Caco-2 (cell line): ENCODE data around the gene MRTFA. TPM values are rescaled to one million over a fixed set of nuclear protein-coding genes. Genes with fewer than 3 reads are reported as not detected.

Experiments
- BruUV-seq: library from RNA; stranded (reverse); fragments of 400-500 nt; replicated peaks from 2 replicates; lab custom pipeline; 2021; lab: Mats Ljungman, UMichigan
- CTCF ChIA-PET: fragments of 300-600 bp; sonication (Branson Sonifier 250); formaldehyde crosslinking; loops from one replicate; lab custom pipeline; 2022; ENCODE audit warnings: antibody characterized with exemption; lab: Charles Lee
- POLR2A ChIA-PET: fragments of 300-600 bp; sonication (Branson Sonifier 250); formaldehyde crosslinking; loops from one replicate; lab custom pipeline; 2022; ENCODE audit warnings: antibody characterized with exemption; lab: Charles Lee
- DNase-seq, 2 experiments: peaks; one replicate each; pipeline versions ENCODE4 v3.0.0 to v3.0.0-alpha.2; 2020 to 2022
- H3K27me3 ChIP-seq: replicated peaks from 2 replicates; pipeline ENCODE4 v1.6.0; 2011; ENCODE audit warnings: low read length; ENCODE audit not compliant: control insufficient read depth, insufficient read depth
- H3K36me3 ChIP-seq: 2 replicates; pipeline ENCODE4 v1.5.1; 2011; ENCODE audit warnings: low read length; ENCODE audit not compliant: control insufficient read depth, insufficient read depth
- H3K4me1 ChIP-seq: fragments of 250-450 bp; sonication (Bioruptor Pico); 2 replicates; pipeline ENCODE4 v1.5.1; 2020; ENCODE audit warnings: mild to moderate bottlenecking
- H3K4me3 ChIP-seq: 2 replicates; pipeline ENCODE4 v1.5.1; 2011; ENCODE audit warnings: low read depth, mild to moderate bottlenecking, control low read depth, low read length
- H3K9me3 ChIP-seq: fragments of 250-450 bp; sonication (Bioruptor Pico); 2 replicates; pipeline ENCODE4 v1.5.1; 2020; ENCODE audit warnings: mild to moderate bottlenecking, moderate library complexity
- H3K27ac Mint-ChIP-seq: one replicate; pipeline ENCODE4 v1.8.0; 2022; ENCODE audit warnings: mixed read lengths; ENCODE audit not compliant: unreplicated experiment
- H3K27me3 Mint-ChIP-seq: one replicate; pipeline ENCODE4 v1.8.0; 2022; ENCODE audit warnings: mixed read lengths; ENCODE audit not compliant: insufficient read depth, unreplicated experiment
- H3K36me3 Mint-ChIP-seq: one replicate; pipeline ENCODE4 v1.8.0; 2022; ENCODE audit warnings: mild to moderate bottlenecking, mixed read lengths; ENCODE audit not compliant: insufficient read depth, unreplicated experiment
- H3K4me1 Mint-ChIP-seq: one replicate; pipeline ENCODE4 v1.8.0; 2022; ENCODE audit warnings: low read depth, mixed read lengths; ENCODE audit not compliant: unreplicated experiment
- H3K4me3 Mint-ChIP-seq: one replicate; pipeline ENCODE4 v1.8.0; 2022; ENCODE audit warnings: mild to moderate bottlenecking, moderate library complexity, mixed read lengths; ENCODE audit not compliant: unreplicated experiment
- H3K9me3 Mint-ChIP-seq: one replicate; pipeline ENCODE4 v1.8.0; 2022; ENCODE audit warnings: mixed read lengths; ENCODE audit not compliant: unreplicated experiment
- CTCF ChIP-seq, 2 experiments: fragments of 200-600 bp in 1 of 2; IDR thresholded peaks; 1 replicate in 1 of 2; 2 replicates in 1 of 2; pipeline versions ENCODE4 v1.5.1 to v1.8.0; 2011 to 2022; ENCODE audit warnings: antibody characterized with exemption in 1 of 2, control low read depth in 1 of 2, inconsistent platforms in 1 of 2, low read depth in 1 of 2, low read length in 1 of 2, mild to moderate bottlenecking in 1 of 2, moderate library complexity in 1 of 2; ENCODE audit not compliant: insufficient read depth in 1 of 2, severe bottlenecking in 1 of 2, unreplicated experiment in 1 of 2
- intact Hi-C: fragments of 100-400 bp; cut with micrococcal nuclease; formaldehyde crosslinking; loops from one replicate; pipeline ENCODE4 v1.10.0; 2022; ENCODE audit not compliant: unreplicated experiment
- total RNA-seq: library from RNA; stranded (reverse); gene quantifications from 2 replicates; pipeline ENCODE4 v1.2.3, GENCODE V29; 2022

MRTFA gene
- total RNA-seq, 1 experiment from 2014 or later = 38.7 TPM

GRCh38 chr22:40597526-40598430, 38.7 kb downstream of the MRTFA start:
- BruUV-seq = no TSS peak
- H3K4me3 ChIP-seq = no peak overlapping the region
- no peaks in the 10 kb centered on the region for H3K27me3 ChIP-seq
- DNase-seq = no peak
- no peak for TF ChIP-seq CTCF (IDR thresholded peaks at IDR 0.05; ENCODE audit: insufficient read depth in 1 of 2, low read depth in 1 of 2, low read length in 1 of 2, severe bottlenecking in 1 of 2, unreplicated experiment in 1 of 2)
- no peaks in the 10 kb centered on the region for H3K9me3 Mint-ChIP-seq
- intact Hi-C loops = no loop called here
- H3K4me1 Mint-ChIP-seq = peaks cover 49% of the 10 kb centered on the region
- H3K9me3 ChIP-seq = no peaks in the 10 kb centered on the region
- H3K27me3 Mint-ChIP-seq = no peaks in the 10 kb centered on the region
- peaks cover 8% of the 10 kb centered on the region for H3K36me3 Mint-ChIP-seq
- H3K4me3 Mint-ChIP-seq = no peak overlapping the region
- ChIA-PET POLR2A (interaction anchor here (1.3 kb wide), 1 partner anchor 39 kb away, joined by 3 read pairs; the partner anchor contains the start of gene MRTFA), CTCF (interaction anchor here (0.7 kb wide), 1 partner anchor 148 kb away, joined by 3 read pairs; no protein-coding TSS in a partner anchor)
- peaks cover 26% of the 10 kb centered on the region for H3K4me1 ChIP-seq
- no peak overlapping the region for H3K27ac Mint-ChIP-seq
- H3K36me3 ChIP-seq = no peaks in the 10 kb centered on the region

GRCh38 chr22:40595497-40596234, 40.9 kb downstream of the MRTFA start:
- Mint-ChIP-seq H3K36me3 (peaks cover 10% of the 10 kb centered on the region), H3K9me3 (no peaks in the 10 kb centered on the region), H3K4me3 (no peak overlapping the region), H3K4me1 (peaks cover 50% of the 10 kb centered on the region), H3K27ac (peak overlapping the region; percentile 22), H3K27me3 (no peaks in the 10 kb centered on the region)
- H3K4me3 ChIP-seq = no peak overlapping the region
- peaks cover 30% of the 10 kb centered on the region for H3K4me1 ChIP-seq
- intact Hi-C loops = no loop called here
- ChIA-PET CTCF (interaction anchor here (0.6 to 1.4 kb wide), 3 partner anchors 49 to 280 kb away, joined by 3 to 5 read pairs (median 5); no protein-coding TSS in a partner anchor), POLR2A (interaction anchor here (0.6 kb wide), 2 partner anchors 212 to 357 kb away, joined by 4 read pairs; no protein-coding TSS in a partner anchor)
- H3K9me3 ChIP-seq = no peaks in the 10 kb centered on the region
- DNase-seq = no peak
- no peaks in the 10 kb centered on the region for H3K36me3 ChIP-seq
- no TSS peak for BruUV-seq
- no peaks in the 10 kb centered on the region for H3K27me3 ChIP-seq
- no peak for TF ChIP-seq CTCF (IDR thresholded peaks at IDR 0.05; ENCODE audit: insufficient read depth in 1 of 2, low read depth in 1 of 2, low read length in 1 of 2, severe bottlenecking in 1 of 2, unreplicated experiment in 1 of 2)

- H3K27ac Mint-ChIP-seq = peak overlapping the region; percentile 19
- no peak for TF ChIP-seq CTCF (IDR thresholded peaks at IDR 0.05; ENCODE audit: insufficient read depth in 1 of 2, low read depth in 1 of 2, low read length in 1 of 2, severe bottlenecking in 1 of 2, unreplicated experiment in 1 of 2)
- no peaks in the 10 kb centered on the region for H3K36me3 ChIP-seq
- H3K27me3 ChIP-seq = no peaks in the 10 kb centered on the region
- H3K27me3 Mint-ChIP-seq = no peaks in the 10 kb centered on the region
- no peak overlapping the region for H3K4me3 Mint-ChIP-seq
- peaks cover 10% of the 10 kb centered on the region for H3K36me3 Mint-ChIP-seq
- no TSS peak for BruUV-seq
- no peak overlapping the region for H3K4me3 ChIP-seq
- intact Hi-C loops = no loop called here
- H3K9me3 Mint-ChIP-seq = no peaks in the 10 kb centered on the region
- peaks cover 30% of the 10 kb centered on the region for H3K4me1 ChIP-seq
- CTCF ChIA-PET = interaction anchor here (0.6 to 1.4 kb wide), 3 partner anchors 50 to 279 kb away, joined by 3 to 5 read pairs (median 5); no protein-coding TSS in a partner anchor
- POLR2A ChIA-PET = interaction anchor here (0.6 kb wide), 1 partner anchor 211 kb away, joined by 4 read pairs; no protein-coding TSS in a partner anchor
- H3K9me3 ChIP-seq = no peaks in the 10 kb centered on the region
- H3K4me1 Mint-ChIP-seq = peaks cover 47% of the 10 kb centered on the region
- peak; percentile 75 to 80 for DNase-seq
Observed at GRCh38 chr22:40594924-40595323, 41.6 kb downstream of the MRTFA start.
